Renal pelvis (tissue), 4 donors: ENCODE measurements around the gene DMTF1. TPM values are rescaled to one million over a fixed set of nuclear protein-coding genes. Genes with fewer than 3 reads are reported as not detected.

Experiments used
- DNase-seq: peaks from one replicate; pipeline ENCODE4 v3.0.0-alpha.2; 2013
- polyA plus RNA-seq, 3 donors: library from polyadenylated mRNA; unstranded; fragments of 120-200 nt; gene quantifications; one replicate each; pipeline ENCODE4 v1.2.1, GENCODE V29; 2013; ENCODE audit not compliant: insufficient read length in 3 of 3

Gene DMTF1
- polyA plus RNA-seq, 3 donors = 143 to 231 (median 230) TPM

DNA sequence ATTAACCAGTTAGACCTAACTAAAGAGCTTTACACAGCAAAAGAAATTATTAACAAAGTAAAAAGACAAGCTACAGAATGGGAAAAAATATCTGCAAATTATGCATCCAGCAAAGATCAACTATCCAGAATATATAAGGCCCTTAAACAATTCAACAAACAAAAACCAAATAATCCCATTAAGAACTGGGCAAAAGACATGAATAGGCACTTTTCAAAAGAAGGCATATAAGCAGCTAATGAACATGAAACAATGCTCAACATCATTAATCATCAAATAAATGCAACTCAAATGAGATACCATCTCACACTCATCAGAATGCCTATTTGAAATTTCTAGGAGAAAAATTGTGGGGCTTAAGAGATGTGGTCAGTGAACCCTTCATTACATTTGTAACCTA lies 15.0 kb upstream of the DMTF1 start:
- no peak for DNase-seq

GRCh38 chr7:87139514-87139913 lies 12.7 kb upstream of the DMTF1 start:
- DNase-seq = no peak

DNA sequence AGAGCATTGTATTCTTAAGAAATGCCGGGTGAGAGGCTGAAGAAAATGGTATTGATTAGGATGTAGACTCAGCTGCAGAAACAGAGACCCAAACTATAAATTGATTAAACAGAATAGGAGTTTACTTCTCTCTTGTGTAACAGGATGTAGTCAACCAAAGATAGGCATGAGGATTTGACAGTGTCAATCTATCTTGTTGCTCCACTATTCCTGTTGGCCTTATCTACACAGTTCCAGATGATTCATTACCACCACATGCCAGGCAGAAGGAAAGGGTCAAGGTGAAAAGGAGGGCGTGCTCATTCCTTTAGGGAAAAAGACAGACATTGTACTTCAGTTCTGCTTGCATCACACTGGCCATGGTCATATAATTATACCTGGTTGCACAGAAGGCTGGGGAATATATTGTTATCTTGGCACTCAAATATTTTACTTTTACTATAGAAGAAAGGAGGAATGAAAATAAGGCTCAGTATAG lies 11.9 kb upstream of the DMTF1 start:
- DNase-seq = no peak

DNA sequence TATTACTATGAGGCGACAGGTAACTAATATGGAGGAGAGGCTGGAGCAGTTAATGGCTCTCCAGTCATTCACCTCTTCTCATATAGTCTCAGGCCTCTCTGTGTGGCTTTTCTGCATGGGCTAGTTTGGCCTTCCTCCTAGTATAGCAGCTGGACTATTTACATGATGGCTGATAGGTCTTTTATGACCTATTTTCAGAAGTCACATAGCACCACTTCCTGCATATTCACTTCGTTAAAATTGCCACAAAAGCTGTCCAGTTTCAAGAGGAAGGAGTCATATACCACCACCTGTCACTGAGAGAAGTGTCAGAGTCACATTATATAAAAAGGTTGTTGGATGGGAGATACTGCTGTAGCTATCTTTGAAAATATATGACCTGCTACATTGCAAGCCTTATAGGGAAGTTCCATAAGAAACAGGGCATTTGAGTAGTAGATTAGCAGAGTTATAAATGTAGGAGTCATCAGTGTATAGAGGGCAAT lies 8.0 kb upstream of the DMTF1 start:
- DNase-seq = no peak

DNA sequence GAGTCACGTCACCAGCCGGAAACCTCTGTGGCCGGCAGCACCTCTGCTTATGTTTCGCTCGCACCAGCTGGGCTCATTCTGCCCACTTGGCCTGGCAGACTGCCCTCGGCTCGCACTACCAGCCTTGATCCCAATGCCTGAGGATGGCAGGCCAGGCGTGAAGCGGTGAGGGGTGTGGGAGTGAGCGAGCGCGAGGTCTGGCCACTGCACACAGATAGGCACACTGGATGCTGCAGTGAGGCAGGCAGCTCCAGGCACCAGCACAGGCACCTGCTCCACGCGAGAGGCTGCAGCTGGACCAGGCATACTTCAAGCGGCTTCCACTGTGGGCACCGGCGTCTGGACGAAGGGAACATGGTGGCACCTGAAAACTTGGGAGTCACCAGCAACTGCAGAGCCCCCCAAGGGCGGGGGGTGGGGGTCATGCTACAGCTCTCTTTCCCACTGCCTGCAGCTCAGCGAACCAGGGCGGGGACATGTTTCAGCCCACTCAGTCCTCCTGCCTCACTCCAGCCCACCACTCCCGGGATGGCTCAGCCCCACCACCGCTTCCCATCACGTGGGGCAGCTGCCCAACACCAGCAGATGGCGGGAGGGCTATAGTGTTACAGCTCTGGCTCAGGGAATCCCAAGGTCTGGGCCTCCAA lies 5.4 kb upstream of the DMTF1 start:
- DNase-seq = no peak

- DNase-seq = no peak
These were observed 4.8 kb upstream of the DMTF1 start for GRCh38 chr7:87147500-87147899.

GRCh38 chr7:87148332-87148955 lies 3.8 kb upstream of the DMTF1 start:
- DNase-seq = no peak

- no peak for DNase-seq
These were observed 1.1 kb upstream of the DMTF1 start for GRCh38 chr7:87151002-87151728.

DNA sequence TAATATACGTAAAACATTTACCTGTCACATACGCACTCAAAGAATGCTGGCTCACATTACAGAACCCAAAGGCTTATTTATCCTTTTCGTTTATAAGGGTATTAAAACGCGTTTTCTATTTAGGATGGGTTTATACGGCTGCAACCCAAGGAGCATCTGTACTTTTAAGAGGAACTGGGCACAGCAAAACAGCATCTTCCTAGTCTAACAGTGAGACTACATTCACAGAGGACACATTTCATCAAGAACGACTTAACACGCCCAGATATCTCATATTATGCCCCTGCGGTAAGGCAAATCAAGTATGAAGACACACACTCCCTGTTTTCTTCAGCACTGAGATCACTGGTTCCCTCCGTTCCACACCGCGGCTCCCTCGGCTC lies 533 bp upstream of the DMTF1 start:
- DNase-seq = no peak

- DNase-seq = no peak
These were observed 816 bp downstream of the DMTF1 start for GRCh38 chr7:87152897-87153641.

DNA sequence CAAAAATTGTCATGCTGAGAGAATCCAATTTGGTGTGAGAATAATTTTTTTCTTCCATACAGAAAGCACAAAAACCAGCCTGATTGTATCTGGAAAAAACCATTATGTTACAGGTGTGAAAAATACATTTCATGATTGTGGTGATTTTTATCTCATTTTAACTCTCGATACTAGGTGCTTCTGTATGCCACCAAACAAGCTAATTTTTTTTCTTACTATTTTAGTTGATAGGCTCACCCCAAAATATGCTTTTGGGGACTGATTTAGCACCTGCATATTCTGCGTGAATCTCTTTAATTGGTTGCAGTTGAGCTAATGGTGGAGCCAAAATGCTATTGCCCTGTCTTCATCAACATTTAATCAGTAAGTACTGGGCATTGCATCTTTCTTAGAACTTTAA lies 1.9 kb downstream of the DMTF1 start:
- DNase-seq = no peak

DNA sequence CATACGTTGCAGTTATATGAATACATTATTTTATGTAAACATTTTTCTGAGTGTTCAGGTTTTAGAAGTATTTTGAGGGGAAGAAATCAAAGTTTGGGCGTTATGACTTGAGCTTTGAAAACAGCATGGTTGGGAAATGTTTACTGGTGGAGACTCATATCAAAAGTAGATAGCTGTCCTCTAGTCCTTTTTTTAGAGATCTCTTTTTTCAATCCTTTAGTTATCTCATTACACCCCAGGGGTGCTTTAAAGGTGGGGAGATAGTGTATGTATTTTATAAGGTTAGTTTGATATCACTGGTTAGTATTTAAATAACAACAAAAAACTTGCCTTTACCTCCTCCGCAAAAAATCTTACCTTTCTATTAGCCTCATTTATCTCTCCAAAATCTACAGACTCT lies 2.3 kb downstream of the DMTF1 start:
- DNase-seq = no peak

- DNase-seq = no peak
These were observed 3.5 kb downstream of the DMTF1 start for GRCh38 chr7:87155788-87156187.

DNA sequence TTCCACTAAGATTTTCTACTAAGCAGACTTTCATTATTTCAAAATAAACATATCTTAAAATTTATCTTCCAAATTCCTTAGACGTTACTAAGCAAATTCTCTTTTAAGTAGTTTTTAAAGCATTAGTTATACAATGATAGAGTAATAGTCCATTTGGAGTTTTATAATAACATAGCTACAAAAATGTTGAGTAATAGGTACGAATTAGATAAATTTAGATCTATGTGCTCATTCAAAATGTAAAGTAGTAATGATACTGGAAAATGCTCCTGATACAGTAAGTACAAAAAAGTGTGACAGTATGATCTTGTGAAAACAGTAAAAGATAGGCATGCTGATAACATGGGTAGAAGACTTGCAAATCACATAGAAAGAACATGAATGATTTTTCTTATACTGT lies 4.5 kb downstream of the DMTF1 start:
- DNase-seq = no peak

GRCh38 chr7:87159538-87159937 lies 7.3 kb downstream of the DMTF1 start:
- no peak for DNase-seq

DNA sequence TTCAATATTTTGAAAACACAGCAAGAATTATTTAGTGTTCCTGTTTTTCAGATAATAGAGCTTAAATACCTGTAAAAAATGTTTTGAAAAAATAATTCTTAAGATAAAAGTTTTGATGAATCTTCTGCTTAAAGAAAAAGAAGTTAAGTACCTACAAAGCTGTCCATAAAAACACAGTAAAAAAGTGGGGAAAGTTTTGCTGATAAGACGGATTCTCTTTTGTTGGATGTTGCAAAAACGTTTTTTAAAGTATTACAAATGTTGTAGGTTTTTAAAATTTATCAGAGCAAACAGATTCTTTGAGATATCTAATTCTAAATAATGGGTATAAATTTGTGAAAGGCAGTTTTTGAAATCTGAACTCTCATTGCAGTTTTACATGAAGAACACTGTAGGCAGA lies 12.2 kb downstream of the DMTF1 start:
- no peak for DNase-seq

- DNase-seq = no peak
These were observed 18.6 kb downstream of the DMTF1 start for GRCh38 chr7:87170828-87171227.

DNA sequence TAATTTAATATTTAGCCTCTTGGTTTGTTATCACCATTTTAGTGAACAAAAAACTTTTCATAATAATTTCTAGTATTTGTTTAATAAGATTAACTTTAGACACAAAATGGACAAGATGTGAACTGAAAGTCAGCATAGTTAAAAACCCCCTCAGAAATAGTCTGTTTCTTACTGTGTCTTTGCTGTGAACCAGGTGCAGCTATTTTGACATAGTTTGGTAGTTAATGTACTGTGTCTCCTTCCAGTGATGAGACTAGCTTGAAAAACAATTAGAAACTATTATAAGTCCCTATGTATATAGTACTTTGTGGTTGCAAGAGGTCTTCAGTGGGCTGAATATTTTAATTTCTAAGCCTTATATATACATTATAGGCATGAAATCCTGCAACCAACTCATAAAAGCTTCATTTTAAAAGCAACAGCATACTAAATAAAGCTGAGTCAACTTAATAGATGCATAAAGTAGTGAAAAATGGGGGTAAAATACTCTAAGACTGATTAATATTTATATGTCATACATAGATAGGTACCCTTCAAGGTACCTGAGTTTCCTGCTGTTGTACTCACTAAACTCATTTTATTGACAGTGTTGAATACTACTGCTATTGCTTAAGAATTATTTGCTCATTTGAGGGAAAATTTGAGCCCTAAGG lies 19.2 kb downstream of the DMTF1 start:
- DNase-seq = no peak

- no peak for DNase-seq
These were observed 21.2 kb downstream of the DMTF1 start for GRCh38 chr7:87173471-87173870.

DNA sequence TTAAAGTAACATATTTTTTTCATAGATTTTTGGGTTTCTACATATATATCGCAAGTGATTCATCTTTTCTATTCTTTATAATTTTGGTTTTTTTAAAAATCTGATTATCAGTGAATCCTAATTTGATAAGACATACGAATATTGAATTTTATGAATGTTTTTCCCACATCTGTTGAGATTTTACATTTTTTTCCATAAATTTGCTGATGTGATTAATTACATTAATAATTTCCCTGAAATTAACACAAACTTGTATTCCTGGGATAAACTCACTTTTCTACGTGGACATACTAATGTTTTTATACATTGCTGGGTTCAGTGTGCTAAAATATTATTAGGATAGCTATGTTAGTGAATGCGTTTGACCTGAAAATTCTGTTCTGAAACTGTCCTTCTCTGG lies 26.1 kb downstream of the DMTF1 start:
- no peak for DNase-seq

DNA sequence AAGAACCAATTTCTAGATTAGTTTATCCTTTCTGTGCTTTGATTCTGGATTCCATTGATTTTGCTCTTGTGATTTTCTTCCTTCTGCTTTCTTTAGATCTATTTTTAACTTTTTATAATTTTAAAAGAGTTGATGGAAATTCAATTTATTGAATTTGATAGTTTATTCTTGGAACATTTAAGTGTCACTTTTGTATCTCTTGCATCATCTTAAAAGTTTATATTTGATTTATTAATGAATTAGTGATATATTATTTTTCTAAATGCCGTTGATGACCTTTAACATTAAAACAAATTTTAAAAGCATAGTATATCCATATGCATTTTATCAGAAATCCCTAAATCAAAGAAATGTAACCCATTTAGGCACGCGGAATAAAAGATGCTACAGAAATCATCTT lies 26.9 kb downstream of the DMTF1 start:
- no peak for DNase-seq

GRCh38 chr7:87187120-87187519 lies 34.9 kb downstream of the DMTF1 start:
- no peak for DNase-seq
